Smooth muscle cell of bladder (primary cell): Measurements from ENCODE around the gene OR4C11. TPM values are rescaled to one million over a fixed set of nuclear protein-coding genes. Genes with fewer than 3 reads are reported as not detected.

Experiments
- total RNA-seq: library from RNA; depleted of rRNA; stranded (reverse); fragments of >200 nt; gene quantifications from 2 replicates; pipeline ENCODE4 v1.2.3, GENCODE V29; 2014

OR4C11 gene, protein sequence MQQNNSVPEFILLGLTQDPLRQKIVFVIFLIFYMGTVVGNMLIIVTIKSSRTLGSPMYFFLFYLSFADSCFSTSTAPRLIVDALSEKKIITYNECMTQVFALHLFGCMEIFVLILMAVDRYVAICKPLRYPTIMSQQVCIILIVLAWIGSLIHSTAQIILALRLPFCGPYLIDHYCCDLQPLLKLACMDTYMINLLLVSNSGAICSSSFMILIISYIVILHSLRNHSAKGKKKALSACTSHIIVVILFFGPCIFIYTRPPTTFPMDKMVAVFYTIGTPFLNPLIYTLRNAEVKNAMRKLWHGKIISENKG
- total RNA-seq = not detected in 2 replicates

DNA sequence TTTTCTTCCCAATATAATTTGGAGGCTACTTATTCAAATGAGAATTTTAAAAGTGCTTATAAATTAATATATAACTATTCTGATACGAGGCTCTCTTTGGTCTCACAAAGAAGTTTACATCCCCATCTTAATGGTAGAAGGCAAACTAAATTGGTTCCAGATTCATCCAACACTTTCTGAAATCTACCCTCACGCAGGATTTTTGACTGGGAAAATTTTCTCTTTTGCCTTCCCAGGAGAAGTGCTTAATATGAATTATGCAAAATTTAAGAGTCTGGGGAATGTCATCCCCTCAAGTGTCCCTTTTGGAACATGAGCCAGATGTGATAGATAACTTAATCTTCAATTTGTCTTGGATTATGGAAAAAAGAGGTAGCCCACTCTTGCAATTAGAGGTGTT, at the start of gene OR4C11:
Gene OR4C11 (minus strand): TSS at position 101 of the 400 bp plus-strand sequence. CDS start 3,272 bp downstream, outside the sequence.

GRCh38 chr11:55648027-55648426, 40.6 kb upstream of the OR4C11 start, which contains the start of gene OR4S2:
Gene OR4S2, plus strand, starts transcription at chr11:55648327. Its CDS starts 2,577 bp downstream, at chr11:55650904.

GRCh38 chr11:55634813-55635212, 27.4 kb upstream of the OR4C11 start, which contains the start of gene OR4P4:
Gene OR4P4, plus strand, starts transcription at chr11:55635113.

GRCh38 chr11:55571828-55572227, 35.6 kb downstream of the OR4C11 start, which contains the start of gene OR4C16:
Gene OR4C16, plus strand, starts transcription at chr11:55572128. Its CDS starts 0 bp downstream, at chr11:55572128.

DNA sequence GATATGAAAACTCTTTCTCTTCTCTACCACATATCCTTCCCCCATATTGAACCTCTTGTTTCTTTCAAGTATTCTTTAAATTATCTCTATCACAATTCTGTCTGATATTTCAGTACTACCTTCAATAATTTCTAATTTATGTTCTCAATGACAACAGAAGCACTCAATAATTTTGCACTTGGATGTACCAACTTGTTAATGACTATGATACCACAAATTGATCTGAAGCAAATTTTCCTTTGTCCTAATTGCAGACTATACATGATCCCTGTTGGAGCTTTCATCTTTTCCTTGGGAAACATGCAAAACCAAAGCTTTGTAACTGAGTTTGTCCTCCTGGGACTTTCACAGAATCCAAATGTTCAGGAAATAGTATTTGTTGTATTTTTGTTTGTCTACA, 53.3 kb downstream of the OR4C11 start, which contains the start of gene OR4C15:
Gene OR4C15 (plus strand): TSS at position 301 of the 400 bp plus-strand sequence. CDS start 0 bp downstream, at position 301.

Other genes starting within 250 kb of the OR4C11 start
- gene OR4A15, start 239.7 kb downstream of the OR4C11 start, total RNA-seq = not detected in 2 replicates
- gene OR4C15, start 53.2 kb downstream of the OR4C11 start, total RNA-seq = not detected in 2 replicates
- gene OR4C16, start 35.5 kb downstream of the OR4C11 start, total RNA-seq = not detected in 2 replicates
- not detected in 2 replicates for gene OR4P4, start 27.5 kb upstream of the OR4C11 start, total RNA-seq
- not detected in 2 replicates for gene OR4S2, start 40.7 kb upstream of the OR4C11 start, total RNA-seq
- gene OR4C6, start 54.6 kb upstream of the OR4C11 start, total RNA-seq = not detected in 2 replicates
- not detected in 2 replicates for gene OR5D13, start 165.8 kb upstream of the OR4C11 start, total RNA-seq
- gene OR5D14, start 187.9 kb upstream of the OR4C11 start, total RNA-seq = not detected in 2 replicates
- not detected in 2 replicates for gene OR5L1, start 203.7 kb upstream of the OR4C11 start, total RNA-seq
- gene OR5D18, start 212.0 kb upstream of the OR4C11 start, total RNA-seq = not detected in 2 replicates
- gene OR5L2, start 219.6 kb upstream of the OR4C11 start, total RNA-seq = not detected in 2 replicates
- not detected in 2 replicates for gene OR5D16, start 231.1 kb upstream of the OR4C11 start, total RNA-seq